H9 (cell line): Measurements from ENCODE around the gene SMYD1. TPM values are rescaled to one million over a fixed set of nuclear protein-coding genes. Genes with fewer than 3 reads are reported as not detected.

Source experiments
- DNase-seq: peaks from one replicate; pipeline ENCODE4 v3.0.0-alpha.2; 2017
- H2AFZ ChIP-seq: one replicate; pipeline ENCODE4 v1.6.1; 2013; ENCODE audit warnings: mild to moderate bottlenecking, low read length, control low read depth, moderate library complexity
- H2AK5ac ChIP-seq: 2 replicates; pipeline ENCODE4 v1.6.1; 2013; ENCODE audit warnings: low read length, control low read depth, mixed read lengths; ENCODE audit not compliant: insufficient read length
- H2BK120ac ChIP-seq: one replicate; pipeline ENCODE4 v1.6.1; 2013; ENCODE audit warnings: low read depth, mild to moderate bottlenecking, low read length, control low read depth, inconsistent platforms; ENCODE audit not compliant: poor library complexity, severe bottlenecking
- H2BK12ac ChIP-seq: 2 replicates; pipeline ENCODE4 v1.6.1; 2013; ENCODE audit warnings: low read length, control low read depth, mixed read lengths, low read depth; ENCODE audit not compliant: insufficient read length
- H2BK15ac ChIP-seq: 2 replicates; pipeline ENCODE4 v1.6.1; 2013; ENCODE audit warnings: low read depth, low read length, control low read depth
- H2BK20ac ChIP-seq: one replicate; pipeline ENCODE4 v1.6.1; 2013; ENCODE audit warnings: low read depth, mild to moderate bottlenecking, low read length, control low read depth, inconsistent platforms; ENCODE audit not compliant: poor library complexity, severe bottlenecking
- H2BK5ac ChIP-seq: 2 replicates; pipeline ENCODE4 v1.6.1; 2013; ENCODE audit warnings: low read length, control low read depth, mixed read lengths; ENCODE audit not compliant: insufficient read length
- H3K14ac ChIP-seq: 2 replicates; pipeline ENCODE4 v1.6.1; 2013; ENCODE audit warnings: low read length, control low read depth; ENCODE audit not compliant: insufficient read depth
- H3K18ac ChIP-seq: 2 replicates; pipeline ENCODE4 v1.6.1; 2013; ENCODE audit warnings: low read depth, mild to moderate bottlenecking, mixed read lengths, low read length, control low read depth; ENCODE audit not compliant: insufficient read length
- H3K23ac ChIP-seq: 2 replicates; pipeline ENCODE4 v1.6.1; 2013; ENCODE audit warnings: low read length, control low read depth, mixed read lengths, low read depth; ENCODE audit not compliant: insufficient read length
- H3K23me2 ChIP-seq: 2 replicates; pipeline ENCODE4 v1.6.1; 2013; ENCODE audit warnings: low read depth, mild to moderate bottlenecking, mixed read lengths, low read length, control low read depth; ENCODE audit not compliant: insufficient read length, poor library complexity, severe bottlenecking
- H3K27ac ChIP-seq: 2 replicates; pipeline ENCODE4 v1.5.1; 2013; ENCODE audit warnings: low read length, control low read depth, mixed read lengths, low read depth; ENCODE audit not compliant: insufficient read length
- H3K27me3 ChIP-seq: 2 replicates; pipeline ENCODE4 v1.6.1; 2013; ENCODE audit warnings: low read length, control low read depth, inconsistent platforms; ENCODE audit not compliant: insufficient read depth
- H3K4ac ChIP-seq: 2 replicates; pipeline ENCODE4 v1.6.1; 2013; ENCODE audit warnings: low read depth, mild to moderate bottlenecking, control low read depth, inconsistent platforms, low read length, moderate library complexity
- H3K4me1 ChIP-seq: 2 replicates; pipeline ENCODE4 v1.6.1; 2013; ENCODE audit warnings: low read length, control low read depth, inconsistent platforms; ENCODE audit not compliant: insufficient read depth
- H3K4me2 ChIP-seq: 2 replicates; pipeline ENCODE4 v1.6.1; 2013; ENCODE audit warnings: low read length, control low read depth, mixed read lengths; ENCODE audit not compliant: insufficient read length, insufficient read depth
- H3K56ac ChIP-seq: 2 replicates; pipeline ENCODE4 v1.6.1; 2013; ENCODE audit warnings: low read depth, mild to moderate bottlenecking, mixed read lengths, low read length, control low read depth; ENCODE audit not compliant: insufficient read length
- H3K79me1 ChIP-seq: 2 replicates; pipeline ENCODE4 v1.6.1; 2013; ENCODE audit warnings: low read depth, mild to moderate bottlenecking, moderate library complexity, low read length, control low read depth, inconsistent platforms; ENCODE audit not compliant: insufficient read depth, poor library complexity, severe bottlenecking
- H3K79me2 ChIP-seq: 2 replicates; pipeline ENCODE4 v1.6.1; 2013; ENCODE audit warnings: low read length, control low read depth, inconsistent platforms; ENCODE audit not compliant: insufficient read depth
- H3K9ac ChIP-seq: 2 replicates; pipeline ENCODE4 v1.6.1; 2013; ENCODE audit warnings: low read length, control low read depth, mixed read lengths; ENCODE audit not compliant: insufficient read length; ENCODE audit errors: extremely low read depth
- H3K9me3 ChIP-seq: one replicate; pipeline ENCODE4 v1.6.1; 2013; ENCODE audit warnings: low read depth, low read length, inconsistent platforms; ENCODE audit not compliant: control insufficient read depth
- H3T11ph ChIP-seq: one replicate; pipeline ENCODE4 v1.6.1; 2013; ENCODE audit warnings: mild to moderate bottlenecking, low read length, control low read depth, inconsistent platforms
- H4K20me1 ChIP-seq: one replicate; pipeline ENCODE4 v1.6.1; 2013; ENCODE audit not compliant: control insufficient read depth, insufficient read length, insufficient read depth
- H4K5ac ChIP-seq: 2 replicates; pipeline ENCODE4 v1.6.1; 2013; ENCODE audit warnings: low read depth, mild to moderate bottlenecking, mixed read lengths, low read length, control low read depth; ENCODE audit not compliant: insufficient read length
- H4K8ac ChIP-seq: replicated peaks from 2 replicates; pipeline ENCODE4 v1.6.1; 2013; ENCODE audit warnings: low read length, control low read depth, mixed read lengths, low read depth; ENCODE audit not compliant: insufficient read length
- H4K91ac ChIP-seq: 2 replicates; pipeline ENCODE4 v1.6.1; 2013; ENCODE audit warnings: low read depth, mild to moderate bottlenecking, moderate library complexity, mixed read lengths, low read length, control low read depth; ENCODE audit not compliant: insufficient read length
- H3K27ac Mint-ChIP-seq, 3 experiments: 2 replicates in 2 of 3; 3 replicates in 1 of 3; pipeline ENCODE4 v1.8.0; 2020 to 2021; ENCODE audit warnings: mixed read lengths in 3 of 3, mild to moderate bottlenecking in 1 of 3, moderate library complexity in 1 of 3
- H3K27me3 Mint-ChIP-seq: 2 replicates; pipeline ENCODE4 v1.8.0; 2021; ENCODE audit warnings: low read depth, mild to moderate bottlenecking, moderate library complexity, mixed read lengths
- H3K36me3 Mint-ChIP-seq, 3 experiments: 2 replicates in 2 of 3; 3 replicates in 1 of 3; pipeline ENCODE4 v1.8.0; 2020 to 2021; ENCODE audit warnings: low read depth in 3 of 3, mixed read lengths in 3 of 3; ENCODE audit not compliant: insufficient read depth in 1 of 3
- H3K4me1 Mint-ChIP-seq, 2 experiments: 2 replicates each; pipeline ENCODE4 v1.8.0; 2020; ENCODE audit warnings: mixed read lengths in 2 of 2
- H3K4me3 Mint-ChIP-seq, 2 experiments: 2 replicates in 1 of 2; 3 replicates in 1 of 2; pipeline ENCODE4 v1.8.0; 2020 to 2021; ENCODE audit warnings: mild to moderate bottlenecking in 2 of 2, mixed read lengths in 2 of 2, moderate library complexity in 1 of 2
- H3K9me3 Mint-ChIP-seq, 2 experiments: 2 replicates in 1 of 2; 3 replicates in 1 of 2; pipeline ENCODE4 v1.8.0; 2020; ENCODE audit warnings: mild to moderate bottlenecking in 2 of 2, mixed read lengths in 2 of 2, moderate library complexity in 1 of 2
- WGBS: extraction: QIAGEN DNeasy Blood & Tissue Kit; methylation state at CpG from one replicate; pipeline ENCODE4 v1.1.7; 2013; ENCODE audit warnings: missing lambda C conversion rate, low lambda C conversion rate, mixed read lengths; ENCODE audit not compliant: insufficient read length; ENCODE audit errors: extremely low coverage; 5-methylcytosine and 5-hydroxymethylcytosine counted together
- total RNA-seq: library from RNA; stranded (reverse); gene quantifications from 2 replicates; pipeline ENCODE4 v1.2.1, GENCODE V29; 2021
- TF ChIP-seq, protein P1 (sequence below): fragments of 200-600 bp; sonication (generic); conservative IDR thresholded peaks from 3 replicates; pipeline ENCODE4 v1.8.0; 2021; ENCODE audit warnings: antibody characterized with exemption, mild to moderate bottlenecking

Gene SMYD1
- total RNA-seq, 1 experiment from 2014 or later: not detected

- Histone ChIP-seq H3K27me3 (no peaks in the 10 kb centered on the region), H4K8ac (no peak overlapping the region), H3K9me3 (no peaks in the 10 kb centered on the region), H3K18ac (no peak overlapping the region), H4K20me1 (no peaks in the 10 kb centered on the region), H3K4ac (no peak overlapping the region), H3T11ph (no peak overlapping the region), H3K4me1 (no peaks in the 10 kb centered on the region), H2AFZ (no peak overlapping the region), H3K23me2 (no peaks in the 10 kb centered on the region), H3K9ac (no peak overlapping the region), H3K27ac (no peak overlapping the region), H3K4me2 (no peak overlapping the region), H2BK15ac (no peak overlapping the region), H2BK12ac (no peak overlapping the region), H2AK5ac (no peak overlapping the region), H3K79me1 (no peaks in the 10 kb centered on the region), H3K14ac (no peak overlapping the region), H2BK20ac (no peak overlapping the region), H3K56ac (no peak overlapping the region), H2BK120ac (no peak overlapping the region), H4K91ac (no peak overlapping the region), H4K5ac (no peak overlapping the region), H2BK5ac (no peak overlapping the region), H3K23ac (no peak overlapping the region), H3K79me2 (no peaks in the 10 kb centered on the region)
- no peaks in the 10 kb centered on the region for H3K36me3 Mint-ChIP-seq
- H3K4me3 Mint-ChIP-seq: no peak overlapping the region
- peaks cover 26 to 41% of the 10 kb centered on the region in 2 experiments for H3K4me1 Mint-ChIP-seq
- TF ChIP-seq, protein P1, sequence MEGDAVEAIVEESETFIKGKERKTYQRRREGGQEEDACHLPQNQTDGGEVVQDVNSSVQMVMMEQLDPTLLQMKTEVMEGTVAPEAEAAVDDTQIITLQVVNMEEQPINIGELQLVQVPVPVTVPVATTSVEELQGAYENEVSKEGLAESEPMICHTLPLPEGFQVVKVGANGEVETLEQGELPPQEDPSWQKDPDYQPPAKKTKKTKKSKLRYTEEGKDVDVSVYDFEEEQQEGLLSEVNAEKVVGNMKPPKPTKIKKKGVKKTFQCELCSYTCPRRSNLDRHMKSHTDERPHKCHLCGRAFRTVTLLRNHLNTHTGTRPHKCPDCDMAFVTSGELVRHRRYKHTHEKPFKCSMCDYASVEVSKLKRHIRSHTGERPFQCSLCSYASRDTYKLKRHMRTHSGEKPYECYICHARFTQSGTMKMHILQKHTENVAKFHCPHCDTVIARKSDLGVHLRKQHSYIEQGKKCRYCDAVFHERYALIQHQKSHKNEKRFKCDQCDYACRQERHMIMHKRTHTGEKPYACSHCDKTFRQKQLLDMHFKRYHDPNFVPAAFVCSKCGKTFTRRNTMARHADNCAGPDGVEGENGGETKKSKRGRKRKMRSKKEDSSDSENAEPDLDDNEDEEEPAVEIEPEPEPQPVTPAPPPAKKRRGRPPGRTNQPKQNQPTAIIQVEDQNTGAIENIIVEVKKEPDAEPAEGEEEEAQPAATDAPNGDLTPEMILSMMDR: no peak
- H3K27ac Mint-ChIP-seq: no peak overlapping the region
- no peak for DNase-seq
- no CpG with 5 or more reads among the region's 4 CpGs for WGBS
- no peaks in the 10 kb centered on the region for H3K9me3 Mint-ChIP-seq
- no peaks in the 10 kb centered on the region for H3K27me3 Mint-ChIP-seq
Observed at GRCh38 chr2:88066543-88066942, 1.1 kb upstream of the SMYD1 start.
